ENCODE data around the gene HIPK2.

- TF ChIP-seq, protein P1, sequence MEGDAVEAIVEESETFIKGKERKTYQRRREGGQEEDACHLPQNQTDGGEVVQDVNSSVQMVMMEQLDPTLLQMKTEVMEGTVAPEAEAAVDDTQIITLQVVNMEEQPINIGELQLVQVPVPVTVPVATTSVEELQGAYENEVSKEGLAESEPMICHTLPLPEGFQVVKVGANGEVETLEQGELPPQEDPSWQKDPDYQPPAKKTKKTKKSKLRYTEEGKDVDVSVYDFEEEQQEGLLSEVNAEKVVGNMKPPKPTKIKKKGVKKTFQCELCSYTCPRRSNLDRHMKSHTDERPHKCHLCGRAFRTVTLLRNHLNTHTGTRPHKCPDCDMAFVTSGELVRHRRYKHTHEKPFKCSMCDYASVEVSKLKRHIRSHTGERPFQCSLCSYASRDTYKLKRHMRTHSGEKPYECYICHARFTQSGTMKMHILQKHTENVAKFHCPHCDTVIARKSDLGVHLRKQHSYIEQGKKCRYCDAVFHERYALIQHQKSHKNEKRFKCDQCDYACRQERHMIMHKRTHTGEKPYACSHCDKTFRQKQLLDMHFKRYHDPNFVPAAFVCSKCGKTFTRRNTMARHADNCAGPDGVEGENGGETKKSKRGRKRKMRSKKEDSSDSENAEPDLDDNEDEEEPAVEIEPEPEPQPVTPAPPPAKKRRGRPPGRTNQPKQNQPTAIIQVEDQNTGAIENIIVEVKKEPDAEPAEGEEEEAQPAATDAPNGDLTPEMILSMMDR (IDR thresholded peaks at IDR 0.05; ENCODE audit: low read length), result no peak
- TF ChIP-seq EZH2 (IDR thresholded peaks at IDR 0.05; ENCODE audit: borderline replicate concordance, low read length), result no peak
Observed at GRCh38 chr7:139777948-139778841, at the start of gene HIPK2.

Data from OCI-LY1 (cell line).